ENCODE measurements around the gene ALG14.
"Not testable (repeated sequence)": the region's sequence is repeated elsewhere in the genome, so short reads cannot be mapped to it uniquely, and the experiment has no call there.

ALG14 gene

GRCh38 chr1:95017775-95018174 lies 55.0 kb downstream of the ALG14 start:
- H3K27ac ChIP-seq: no peak overlapping the region
- DNase-seq (ENCODE audit: low read depth, low spot score): no peak

GRCh38 chr1:95015076-95015475 lies 57.7 kb downstream of the ALG14 start:
- no peak overlapping the region for H3K27ac ChIP-seq
- no peak for DNase-seq (ENCODE audit: low read depth, low spot score)

GRCh38 chr1:95013950-95014574 lies 58.7 kb downstream of the ALG14 start:
- no peak for DNase-seq (ENCODE audit: low read depth, low spot score)

GRCh38 chr1:95012389-95012788 lies 60.4 kb downstream of the ALG14 start:
- DNase-seq (ENCODE audit: low read depth, low spot score): no peak
- no peak overlapping the region for H3K27ac ChIP-seq

More at GRCh38 chr1:95013950-95014574, 58.7 kb downstream of the ALG14 start:
- H3K27ac ChIP-seq: no peak overlapping the region

- H3K27ac ChIP-seq: no peak overlapping the region
- no peak for DNase-seq (ENCODE audit: low read depth, low spot score)
Observed at GRCh38 chr1:95010158-95010557, 62.6 kb downstream of the ALG14 start.

- DNase-seq (ENCODE audit: low read depth, low spot score): peak; percentile 56
- no peak overlapping the region for H3K27ac ChIP-seq
Observed at GRCh38 chr1:95007687-95008086, 65.1 kb downstream of the ALG14 start.

GRCh38 chr1:95006681-95007080 lies 66.1 kb downstream of the ALG14 start:
- DNase-seq (ENCODE audit: low read depth, low spot score): no peak
- H3K27ac ChIP-seq: no peak overlapping the region

GRCh38 chr1:95005584-95005983 lies 67.2 kb downstream of the ALG14 start:
- no peak for DNase-seq (ENCODE audit: low read depth, low spot score)
- H3K27ac ChIP-seq: no peak overlapping the region

- DNase-seq (ENCODE audit: low read depth, low spot score): no peak
- no peak overlapping the region for H3K27ac ChIP-seq
Observed at GRCh38 chr1:95004013-95004412, 68.7 kb downstream of the ALG14 start.

GRCh38 chr1:95003433-95003738 lies 69.4 kb downstream of the ALG14 start:
- no peak overlapping the region for H3K27ac ChIP-seq
- no peak for DNase-seq (ENCODE audit: low read depth, low spot score)

- no peak overlapping the region for H3K27ac ChIP-seq
- no peak for DNase-seq (ENCODE audit: low read depth, low spot score)
Observed at GRCh38 chr1:95002540-95003432, 70.0 kb downstream of the ALG14 start.

- no peak overlapping the region for H3K27ac ChIP-seq
- no peak for DNase-seq (ENCODE audit: low read depth, low spot score)
Observed at GRCh38 chr1:95002164-95002539, 70.6 kb downstream of the ALG14 start.

- DNase-seq (ENCODE audit: low read depth, low spot score): no peak
- H3K27ac ChIP-seq: no peak overlapping the region
Observed at GRCh38 chr1:94999456-95000131, 73.2 kb downstream of the ALG14 start.

- no peak overlapping the region for H3K27ac ChIP-seq
- no peak for DNase-seq (ENCODE audit: low read depth, low spot score)
Observed at GRCh38 chr1:94998748-94999147, 74.0 kb downstream of the ALG14 start.

GRCh38 chr1:94998114-94998513 lies 74.6 kb downstream of the ALG14 start:
- no peak for DNase-seq (ENCODE audit: low read depth, low spot score)
- H3K27ac ChIP-seq: no peak overlapping the region

GRCh38 chr1:94995536-94995935 lies 77.2 kb downstream of the ALG14 start:
- H3K27ac ChIP-seq; DNase-seq (ENCODE audit: low read depth, low spot score): not testable (repeated sequence)

GRCh38 chr1:94994805-94995204 lies 77.9 kb downstream of the ALG14 start:
- no peak overlapping the region for H3K27ac ChIP-seq
- DNase-seq (ENCODE audit: low read depth, low spot score): no peak

- DNase-seq (ENCODE audit: low read depth, low spot score): no peak
- H3K27ac ChIP-seq: no peak overlapping the region
Observed at GRCh38 chr1:94993931-94994645, 78.7 kb downstream of the ALG14 start.

- no peak for DNase-seq (ENCODE audit: low read depth, low spot score)
Observed at GRCh38 chr1:94992863-94993563, 79.7 kb downstream of the ALG14 start.

GRCh38 chr1:94992161-94992560 lies 80.6 kb downstream of the ALG14 start:
- no peak for DNase-seq (ENCODE audit: low read depth, low spot score)
- no peak overlapping the region for H3K27ac ChIP-seq

More at GRCh38 chr1:94992863-94993563, 79.7 kb downstream of the ALG14 start:
- H3K27ac ChIP-seq: no peak overlapping the region
